ENCODE measurements around the gene BRF1.
A peak's percentile ranks its signal among the peaks of the same experiment; 100 is the strongest.

Gene BRF1

GRCh38 chr14:105257464-105257863 is 43.3 kb downstream of the BRF1 start:
- no peak for DNase-seq

- no peak for DNase-seq
Measured at GRCh38 chr14:105256292-105256960, 44.4 kb downstream of the BRF1 start.

GRCh38 chr14:105255021-105255507 is 45.7 kb downstream of the BRF1 start:
- DNase-seq, result no peak

GRCh38 chr14:105253329-105253682 is 47.5 kb downstream of the BRF1 start:
- DNase-seq, result no peak

GRCh38 chr14:105252552-105253328 is 48.1 kb downstream of the BRF1 start:
- DNase-seq, result no peak

GRCh38 chr14:105251920-105252319 is 48.9 kb downstream of the BRF1 start:
- no peak for DNase-seq

GRCh38 chr14:105250986-105251385 is 49.8 kb downstream of the BRF1 start:
- no peak for DNase-seq

- no peak for DNase-seq
Measured at GRCh38 chr14:105250008-105250366, 50.8 kb downstream of the BRF1 start.

- no peak for DNase-seq
Measured at GRCh38 chr14:105249182-105250007, 51.4 kb downstream of the BRF1 start.

GRCh38 chr14:105248368-105249181 is 52.2 kb downstream of the BRF1 start, which contains the start of gene BTBD6:
TSS of gene BTBD6 (plus strand) at chr14:105248533. CDS start at chr14:105248712, 179 bp downstream.
- DNase-seq, result peak; percentile 53 to 55

GRCh38 chr14:105247715-105248367 is 53.0 kb downstream of the BRF1 start:
- DNase-seq, result no peak

GRCh38 chr14:105247026-105247425 is 53.8 kb downstream of the BRF1 start:
- no peak for DNase-seq

- DNase-seq, result no peak
Measured at GRCh38 chr14:105244334-105244733, 56.5 kb downstream of the BRF1 start.

- DNase-seq, result no peak
Measured at GRCh38 chr14:105241641-105242040, 59.2 kb downstream of the BRF1 start.

GRCh38 chr14:105240811-105241576 is 59.8 kb downstream of the BRF1 start:
- no peak for DNase-seq

- no peak for DNase-seq
Measured at GRCh38 chr14:105229099-105229655, 71.6 kb downstream of the BRF1 start.

GRCh38 chr14:105228562-105228961 is 72.2 kb downstream of the BRF1 start:
- DNase-seq, result no peak

GRCh38 chr14:105227346-105227745 is 73.5 kb downstream of the BRF1 start:
- DNase-seq, result no peak

- no peak for DNase-seq
Measured at GRCh38 chr14:105226198-105226597, 74.6 kb downstream of the BRF1 start.

GRCh38 chr14:105224845-105225570 is 75.8 kb downstream of the BRF1 start:
- DNase-seq, result no peak

All from bone marrow (tissue), 2 donors.